ENCODE measurements around the gene SMYD4. TPM values are rescaled to one million over a fixed set of nuclear protein-coding genes. Genes with fewer than 3 reads are reported as not detected.
"Not testable (repeated sequence)": the region's sequence is repeated elsewhere in the genome, so short reads cannot be mapped to it uniquely, and the experiment has no call there.

The SMYD4 gene
- total and polyA plus RNA-seq, 2 donors from 2014 or later = 3.4 to 12.2 TPM

- FAIRE-seq (no peak), DNase-seq (no peak)
- H3K9ac ChIP-seq (ENCODE audit: low read length in 3 of 3) = no peak overlapping the region
- TF ChIP-seq CTCF (IDR thresholded peaks at IDR 0.05; ENCODE audit: borderline replicate concordance, extremely low read depth, insufficient read depth) = no peak
- no peaks in the 10 kb centered on the region for H3K27me3 ChIP-seq (ENCODE audit: control insufficient read depth, insufficient read depth, low read length)
- no peak overlapping the region for H3K27ac ChIP-seq (ENCODE audit: low read depth in 2 of 2, low read length in 2 of 2)
- H3K9me3 ChIP-seq (ENCODE audit: control insufficient read depth in 2 of 3, insufficient read depth in 1 of 3, low read length in 3 of 3) = no peaks in the 10 kb centered on the region
- H3K4me3 ChIP-seq (ENCODE audit: low read length in 3 of 3) = no peak overlapping the region
- no peaks in the 10 kb centered on the region for H3K4me1 ChIP-seq (ENCODE audit: control insufficient read depth in 2 of 3, insufficient read depth in 2 of 3, low read depth in 1 of 3, low read length in 3 of 3)
- H3K36me3 ChIP-seq (ENCODE audit: control insufficient read depth in 2 of 3, insufficient read depth in 3 of 3, low read length in 3 of 3) = peaks cover 0 to 17% (median 8%) of the 10 kb centered on the region in 3 donors
- intact Hi-C loops (cut with DNase I) = no loop called here
Observed at GRCh38 chr17:1803280-1803679, 26.4 kb downstream of the SMYD4 start.

GRCh38 chr17:1802429-1802828, 27.3 kb downstream of the SMYD4 start:
- no peak for TF ChIP-seq CTCF (IDR thresholded peaks at IDR 0.05; ENCODE audit: borderline replicate concordance, extremely low read depth, insufficient read depth)
- Histone ChIP-seq H3K9ac (ENCODE audit: low read length in 3 of 3) (no peak overlapping the region), H3K4me1 (ENCODE audit: control insufficient read depth in 2 of 3, insufficient read depth in 2 of 3, low read depth in 1 of 3, low read length in 3 of 3) (no peaks in the 10 kb centered on the region), H3K27me3 (ENCODE audit: control insufficient read depth, insufficient read depth, low read length) (no peaks in the 10 kb centered on the region), H3K4me3 (ENCODE audit: low read length in 3 of 3) (no peak overlapping the region), H3K27ac (ENCODE audit: low read depth in 2 of 2, low read length in 2 of 2) (no peak overlapping the region), H3K9me3 (ENCODE audit: control insufficient read depth in 2 of 3, insufficient read depth in 1 of 3, low read length in 3 of 3) (no peaks in the 10 kb centered on the region), H3K36me3 (ENCODE audit: control insufficient read depth in 2 of 3, insufficient read depth in 3 of 3, low read length in 3 of 3) (peaks cover 0 to 17% (median 8%) of the 10 kb centered on the region in 3 donors)
- intact Hi-C loops (cut with DNase I) = no loop called here
- FAIRE-seq (no peak), DNase-seq (no peak)

GRCh38 chr17:1800712-1801111, 29.0 kb downstream of the SMYD4 start:
- intact Hi-C loops (cut with DNase I) = no loop called here
- Histone ChIP-seq H3K27me3 (ENCODE audit: control insufficient read depth, insufficient read depth, low read length) (no peaks in the 10 kb centered on the region), H3K4me1 (ENCODE audit: control insufficient read depth in 2 of 3, insufficient read depth in 2 of 3, low read depth in 1 of 3, low read length in 3 of 3) (no peaks in the 10 kb centered on the region), H3K36me3 (ENCODE audit: control insufficient read depth in 2 of 3, insufficient read depth in 3 of 3, low read length in 3 of 3) (peaks cover 0 to 17% (median 8%) of the 10 kb centered on the region in 3 donors), H3K4me3 (ENCODE audit: low read length in 3 of 3) (no peak overlapping the region), H3K27ac (ENCODE audit: low read depth in 2 of 2, low read length in 2 of 2) (no peak overlapping the region), H3K9ac (ENCODE audit: low read length in 3 of 3) (no peak overlapping the region), H3K9me3 (ENCODE audit: control insufficient read depth in 2 of 3, insufficient read depth in 1 of 3, low read length in 3 of 3) (no peaks in the 10 kb centered on the region)
- TF ChIP-seq CTCF (IDR thresholded peaks at IDR 0.05; ENCODE audit: borderline replicate concordance, extremely low read depth, insufficient read depth) = no peak
- DNase-seq = peak in 1 of 5 donors; percentile 2
- no peak for FAIRE-seq

- no peak overlapping the region for H3K27ac ChIP-seq (ENCODE audit: low read depth in 2 of 2, low read length in 2 of 2)
- intact Hi-C loops (cut with DNase I) = no loop called here
- DNase-seq = peak in 1 of 5 donors; percentile 9
Observed at GRCh38 chr17:1800240-1800639, 29.5 kb downstream of the SMYD4 start.

GRCh38 chr17:1797846-1798245, 31.9 kb downstream of the SMYD4 start:
- not testable (repeated sequence) for H3K27ac ChIP-seq (ENCODE audit: low read depth in 2 of 2, low read length in 2 of 2); FAIRE-seq

More at GRCh38 chr17:1800240-1800639, 29.5 kb downstream of the SMYD4 start:
- Histone ChIP-seq H3K9me3 (ENCODE audit: control insufficient read depth in 2 of 3, insufficient read depth in 1 of 3, low read length in 3 of 3) (no peaks in the 10 kb centered on the region), H3K27me3 (ENCODE audit: control insufficient read depth, insufficient read depth, low read length) (no peaks in the 10 kb centered on the region), H3K36me3 (ENCODE audit: control insufficient read depth in 2 of 3, insufficient read depth in 3 of 3, low read length in 3 of 3) (peaks cover 0 to 17% (median 8%) of the 10 kb centered on the region in 3 donors), H3K4me1 (ENCODE audit: control insufficient read depth in 2 of 3, insufficient read depth in 2 of 3, low read depth in 1 of 3, low read length in 3 of 3) (no peaks in the 10 kb centered on the region), H3K4me3 (ENCODE audit: low read length in 3 of 3) (no peak overlapping the region), H3K9ac (ENCODE audit: low read length in 3 of 3) (no peak overlapping the region)
- FAIRE-seq = no peak
- TF ChIP-seq CTCF (IDR thresholded peaks at IDR 0.05; ENCODE audit: borderline replicate concordance, extremely low read depth, insufficient read depth) = no peak

More at GRCh38 chr17:1797846-1798245, 31.9 kb downstream of the SMYD4 start:
- DNase-seq; H3K4me3 ChIP-seq (ENCODE audit: low read length in 3 of 3); H3K4me1 ChIP-seq (ENCODE audit: control insufficient read depth in 2 of 3, insufficient read depth in 2 of 3, low read depth in 1 of 3, low read length in 3 of 3); H3K9ac ChIP-seq (ENCODE audit: low read length in 3 of 3); intact Hi-C loops (cut with DNase I); H3K27me3 ChIP-seq (ENCODE audit: control insufficient read depth, insufficient read depth, low read length); H3K9me3 ChIP-seq (ENCODE audit: control insufficient read depth in 2 of 3, insufficient read depth in 1 of 3, low read length in 3 of 3): not testable (repeated sequence)
- peaks cover 0 to 14% (median 5%) of the 10 kb centered on the region in 3 donors for H3K36me3 ChIP-seq (ENCODE audit: control insufficient read depth in 2 of 3, insufficient read depth in 3 of 3, low read length in 3 of 3)

Data from kidney (tissue), 14 donors.